ENCODE results near the gene MDC1. TPM values are rescaled to one million over a fixed set of nuclear protein-coding genes. Genes with fewer than 3 reads are reported as not detected.
"Not testable (repeated sequence)": the region's sequence is repeated elsewhere in the genome, so short reads cannot be mapped to it uniquely, and the experiment has no call there.

MDC1 gene
- total and polyA plus RNA-seq, 2 of the 13 experiments (the other 11 are each of a cell fraction or from before 2014, with no cell fraction given), result 8.4 to 14.0 TPM

- ATAC-seq; H3K9ac ChIP-seq (ENCODE audit: insufficient read depth, low read depth, low read length); H3K27me3 ChIP-seq (ENCODE audit: control insufficient read depth in 1 of 2, insufficient read depth in 2 of 2, low read length in 2 of 2); FAIRE-seq; H3K4me3 ChIP-seq (replicated peaks in 1 of 3; ENCODE audit: insufficient read depth in 1 of 3, low read depth in 2 of 3, low read length in 3 of 3); DNase-seq (ENCODE audit: low spot score); H3K27ac ChIP-seq (ENCODE audit: extremely low read length, insufficient read depth, low read length); H2AFZ ChIP-seq (ENCODE audit: low read length); H3K9me3 ChIP-seq (ENCODE audit: low read length); BruUV-seq (replicated peaks): not testable (repeated sequence)
- in situ Hi-C loops (cut with HindIII; ENCODE audit: extremely low pct_ligation_motif_present, low pct_unique_long_range_greater_than_20kb), result loop anchor here (5.0 to 10.0 kb wide), 2 partner anchors 46 to 238 kb away; partner anchors contain the start of gene HLA-E
- intact Hi-C loops (cut with micrococcal nuclease; ENCODE audit: unreplicated experiment), result loop anchor here (5.0 kb wide), 2 partner anchors 154 to 241 kb away; no protein-coding TSS in a partner anchor
- Histone ChIP-seq H4K20me1 (ENCODE audit: insufficient read depth, low read length) (peaks cover 44% of the 10 kb centered on the region), H3K79me2 (ENCODE audit: insufficient read depth, low read length) (peaks cover 46% of the 10 kb centered on the region), H3K4me2 (ENCODE audit: low read depth, low read length) (peak overlapping the region; percentile 82; the same call in 1 of the 2 replicates), H3K36me3 (replicated peaks in 1 of 2; ENCODE audit: control insufficient read depth in 1 of 2, insufficient read depth in 2 of 2, low read length in 2 of 2) (peaks cover 17 to 44% of the 10 kb centered on the region in 2 experiments), H3K4me1 (ENCODE audit: insufficient read depth, low read length) (peaks cover 53% of the 10 kb centered on the region)
- TF ChIP-seq SIN3A (IDR thresholded peaks at IDR 0.05; ENCODE audit: borderline replicate concordance, low read depth, low read length) (0 out of 2 replicates have a peak, but pooled peaks have one; percentile 8), YEATS2 (CRISPR knock-in tag; IDR thresholded peaks at IDR 0.05; ENCODE audit: borderline replicate concordance) (0 out of 2 replicates have a peak, but pooled peaks have one; percentile 5), RBM22 (optimal IDR thresholded peaks at IDR 0.05; ENCODE audit: low read length) (peak; percentile 14), SKIL (CRISPR knock-in tag; IDR thresholded peaks at IDR 0.05; ENCODE audit: borderline replicate concordance) (0 out of 2 replicates have a peak, but pooled peaks have one; percentile 15), REL (CRISPR knock-in tag; conservative IDR thresholded peaks at IDR 0.05) (0 out of 2 replicates have a peak, but pooled peaks have one; percentile 23), POLR2A (IDR thresholded peaks at IDR 0.05; ENCODE audit: insufficient read depth in 1 of 2, low read depth in 2 of 2, low read length in 2 of 2) (peak in 1 of 2 experiments; percentile 18; a peak in 2 of 4 replicates), MYPOP (CRISPR knock-in tag; IDR thresholded peaks at IDR 0.05) (peak; percentile 41; the same call in 1 of the 2 replicates)
- ChIA-PET POLR2A (interaction anchor here (0.9 to 5.0 kb wide), 14 partner anchors 8 to 108 kb away, joined by 3 to 92 read pairs (median 10); partner anchors contain the start of genes DHX16, FLOT1, IER3 and MRPS18B), CTCF (ENCODE audit: low intra/inter-chr PET ratio, low total read pairs) (interaction anchor here (0.9 to 3.5 kb wide), 9 partner anchors 8 to 154 kb away, joined by 3 to 130 read pairs (median 4); partner anchors contain the start of gene DHX16)
- 95% methylated on average over 16 of the region's 16 CpGs for WGBS (ENCODE audit: low lambda C conversion rate)
Measured at GRCh38 chr6:30723159-30723842, 6.2 kb upstream of the MDC1 start.

Measured in HepG2 (cell line).